HepG2 (cell line): ENCODE measurements around the gene KIRREL3. TPM values are rescaled to one million over a fixed set of nuclear protein-coding genes. Genes with fewer than 3 reads are reported as not detected.

Source experiments
- ATAC-seq: fragments of 200-7000 bp; cut with Tn5 transposase; 3 replicates; pipeline ENCODE4 v1.9.1; 2020; ENCODE audit warnings: mild to moderate bottlenecking, moderate library complexity
- BruUV-seq: library from RNA; stranded (reverse); fragments of 400-500 nt; replicated peaks from 2 replicates; lab custom pipeline; 2021; lab: Mats Ljungman, UMichigan
- CTCF ChIA-PET: fragments of 300-600 bp; formaldehyde crosslinking; extraction: SDS; loops from one replicate; lab custom pipeline; 2021; ENCODE audit warnings: low total read pairs, inconsistent platforms, low intra/inter-chr PET ratio; lab: Yijun Ruan, JAX
- POLR2A ChIA-PET: fragments of 350-600 bp; sonication (Branson Sonifier 250); formaldehyde crosslinking; loops from one replicate; lab custom pipeline; 2020; ENCODE audit warnings: antibody characterized with exemption, inconsistent platforms; lab: Yijun Ruan, JAX
- DNase-seq: peaks from one replicate; pipeline ENCODE4 v3.0.0-alpha.2; 2015; ENCODE audit warnings: low spot score
- FAIRE-seq: peaks from 3 replicates; lab custom pipeline; 2011; peaks lifted over from hg19 to GRCh38; lab: Jason Lieb, UNC
- H2AFZ ChIP-seq: one replicate; pipeline ENCODE4 v1.6.1; 2011; ENCODE audit warnings: low read length, inconsistent platforms
- H3K27ac ChIP-seq: fragments of 300-600 bp; 3 replicates; pipeline ENCODE4 v1.8.0; 2011; ENCODE audit warnings: mixed run types, mild to moderate bottlenecking, mixed read lengths, low read length, inconsistent platforms; ENCODE audit not compliant: insufficient read depth; ENCODE audit errors: extremely low read length
- H3K27me3 ChIP-seq, 2 experiments: fragments of 200-600 bp in 1 of 2; 2 replicates in 1 of 2; 3 replicates in 1 of 2; pipeline versions ENCODE4 v1.6.0 to v1.8.0; 2011; ENCODE audit warnings: low read length in 2 of 2, mild to moderate bottlenecking in 2 of 2, moderate library complexity in 2 of 2, inconsistent platforms in 1 of 2; ENCODE audit not compliant: insufficient read depth in 2 of 2, control insufficient read depth in 1 of 2
- H3K36me3 ChIP-seq, 2 experiments: fragments of 200-600 bp in 1 of 2; replicated peaks in 1 of 2; 2 replicates in 1 of 2; 3 replicates in 1 of 2; pipeline versions ENCODE4 v1.5.1 to v1.8.0; 2011; ENCODE audit warnings: low read length in 2 of 2, inconsistent platforms in 1 of 2; ENCODE audit not compliant: insufficient read depth in 2 of 2, control insufficient read depth in 1 of 2
- H3K4me1 ChIP-seq: 2 replicates; pipeline ENCODE4 v1.5.1; 2012; ENCODE audit warnings: low read length, inconsistent platforms; ENCODE audit not compliant: insufficient read depth
- H3K4me2 ChIP-seq: 2 replicates; pipeline ENCODE4 v1.6.0; 2011; ENCODE audit warnings: low read depth, low read length, inconsistent platforms
- H3K4me3 ChIP-seq, 3 experiments: fragments of 200-600 bp in 1 of 3; sonication (generic), shearing (Covaris generic) in 1 of 3; replicated peaks in 1 of 3; 2 replicates each; pipeline ENCODE4 v1.5.1; 2011 to 2016; ENCODE audit warnings: low read length in 3 of 3, inconsistent platforms in 2 of 3, low read depth in 2 of 3, mild to moderate bottlenecking in 2 of 3, control low read depth in 1 of 3, mixed read lengths in 1 of 3; ENCODE audit not compliant: insufficient read depth in 1 of 3
- H3K79me2 ChIP-seq: one replicate; pipeline ENCODE4 v1.6.1; 2011; ENCODE audit warnings: low read length, inconsistent platforms; ENCODE audit not compliant: insufficient read depth
- H3K9ac ChIP-seq: 2 replicates; pipeline ENCODE4 v1.6.0; 2011; ENCODE audit warnings: mild to moderate bottlenecking, low read depth, low read length, inconsistent platforms; ENCODE audit not compliant: insufficient read depth
- H3K9me3 ChIP-seq: 2 replicates; pipeline ENCODE4 v1.5.1; 2012; ENCODE audit warnings: mild to moderate bottlenecking, low read length
- H4K20me1 ChIP-seq: 2 replicates; pipeline ENCODE4 v1.6.0; 2011; ENCODE audit warnings: inconsistent platforms, mild to moderate bottlenecking, low read length, moderate library complexity; ENCODE audit not compliant: insufficient read depth
- DMTF1 ChIP-seq: sonication (generic); formaldehyde crosslinking; IDR thresholded peaks from 2 replicates; pipeline ENCODE4 v1.4.0; 2020; ENCODE audit warnings: mild to moderate bottlenecking, missing genetic modification reagents
- JUND ChIP-seq: sonication (generic); formaldehyde crosslinking; IDR thresholded peaks from 2 replicates; pipeline ENCODE4 v1.8.0; 2022; ENCODE audit warnings: mild to moderate bottlenecking, missing genetic modification reagents
- KAT2B ChIP-seq: fragments of 150-350 bp; IDR thresholded peaks from 2 replicates; pipeline ENCODE4 v1.6.1; 2014; ENCODE audit warnings: low read depth, low read length, borderline replicate concordance
- ZNF629 ChIP-seq: sonication (generic); formaldehyde crosslinking; conservative IDR thresholded peaks from 2 replicates; pipeline ENCODE4 v1.5.0; 2020; ENCODE audit warnings: missing genetic modification reagents
- ZNF775 ChIP-seq: sonication (generic); formaldehyde crosslinking; IDR thresholded peaks from 2 replicates; pipeline ENCODE4 v1.4.0; 2020; ENCODE audit warnings: missing genetic modification reagents, mild to moderate bottlenecking, moderate library complexity, borderline replicate concordance
- WGBS: methylation state at CpG from one replicate; pipeline ENCODE4 v1.1.6; 2017; ENCODE audit warnings: low lambda C conversion rate; 5-methylcytosine and 5-hydroxymethylcytosine counted together
- in situ Hi-C: cut with HindIII; loops from 2 replicates; pipeline ENCODE4 v1.10.0; 2017; ENCODE audit warnings: low pct_unique_long_range_greater_than_20kb; ENCODE audit not compliant: extremely low pct_ligation_motif_present
- intact Hi-C: fragments of 100-400 bp; cut with micrococcal nuclease; formaldehyde crosslinking; loops from one replicate; pipeline ENCODE4 v1.10.0; 2022; ENCODE audit not compliant: unreplicated experiment
- polyA plus RNA-seq, 8 experiments: library from polyadenylated mRNA; depleted of rRNA in 3 of 8; stranded (reverse) in 7 of 8; unstranded in 1 of 8; fragments of >200 nt; fragmentation: Illumina TruSeq in 4 of 8; extraction: Trizol in 4 of 8; gene quantifications; 2 replicates each; pipeline versions ENCODE4 v1.2.1 to v1.2.3, GENCODE V29; 2011 to 2016; ENCODE audit warnings: low read depth in 4 of 8, missing spikeins in 1 of 8, mixed read lengths in 1 of 8; ENCODE audit not compliant: insufficient read depth in 1 of 8
- total RNA-seq, 5 experiments: library from RNA; depleted of rRNA; stranded (reverse); fragments of >200 nt; fragmentation: Illumina TruSeq; extraction: Trizol; gene quantifications; 2 replicates each; pipeline ENCODE4 v1.2.3, GENCODE V29; 2016; ENCODE audit warnings: low read depth in 1 of 5

The KIRREL3 gene
- total and polyA plus RNA-seq, 2 of the 13 experiments (the other 11 are each of a cell fraction or from before 2014, with no cell fraction given) = not detected

GRCh38 chr11:126606484-126606883 lies 394.1 kb downstream of the KIRREL3 start:
- in situ Hi-C loops = loop anchor here (5.0 to 10.0 kb wide), 2 partner anchors 162 to 386 kb away; no protein-coding TSS in a partner anchor
- H2AFZ ChIP-seq = no peak overlapping the region

More at GRCh38 chr11:126606484-126606883, 394.1 kb downstream of the KIRREL3 start:
- intact Hi-C loops = loop anchor here (10.0 kb wide), 2 partner anchors 162 to 468 kb away; no protein-coding TSS in a partner anchor
- ChIA-PET CTCF (interaction anchor here (1.7 kb wide), 1 partner anchor 384 kb away, joined by 7 read pairs; no protein-coding TSS in a partner anchor), POLR2A (no interaction called here)
- WGBS = 0% methylated on average over 4 of the region's 4 CpGs
- H4K20me1 ChIP-seq = 0 out of 2 replicates have a peak, but pooled peaks cover 3% of the 10 kb centered on the region
- no peak overlapping the region for H3K9ac ChIP-seq
- H3K27ac ChIP-seq = no peak overlapping the region
- no peaks in the 10 kb centered on the region for H3K36me3 ChIP-seq
- peaks cover 7 to 39% of the 10 kb centered on the region in 2 experiments; a peak in 4 of 5 replicates for H3K27me3 ChIP-seq
- H3K4me2 ChIP-seq = no peak overlapping the region
- FAIRE-seq (no peak), DNase-seq (no peak)
- H3K4me1 ChIP-seq = peaks cover 11% of the 10 kb centered on the region
- no peaks in the 10 kb centered on the region for H3K9me3 ChIP-seq
- no peak overlapping the region for H3K4me3 ChIP-seq
- TF ChIP-seq KAT2B (no peak), ZNF629 (CRISPR knock-in tag) (no peak), DMTF1 (CRISPR knock-in tag) (no peak), ZNF775 (no peak), JUND (CRISPR knock-in tag) (no peak)
- TF ChIP-seq, all 625 proteins: peak for 0
- BruUV-seq = no TSS peak
- ATAC-seq = no peak
- no peaks in the 10 kb centered on the region for H3K79me2 ChIP-seq
